Body of pancreas (tissue), 4 donors: ENCODE results near the gene SEC14L2.

Experiments
- CTCF ChIP-seq, 7 experiments: fragments of 450-650 bp in 4 of 7; fragments of 200-600 bp in 3 of 7; sonication (generic) in 3 of 7; IDR thresholded peaks; one replicate each; pipeline ENCODE4 v1.5.1; 2016 to 2019; ENCODE audit warnings: antibody characterized with exemption in 7 of 7
- POLR2A ChIP-seq, 3 donors: fragments of 450-650 bp; IDR thresholded peaks; one replicate each; pipeline ENCODE4 v1.6.1; 2016; ENCODE audit warnings: antibody characterized with exemption in 3 of 3, mild to moderate bottlenecking in 2 of 3

- TF ChIP-seq CTCF (IDR thresholded peaks at IDR 0.05): no peak
- no peak for TF ChIP-seq POLR2A (IDR thresholded peaks at IDR 0.05)
These were observed 45.6 kb upstream of the SEC14L2 start for GRCh38 chr22:30351226-30351625.
